HG03108 (cell line): ENCODE data around the gene PLXNA2.

Experiments
- ATAC-seq: cut with Tn5 transposase; IDR thresholded peaks from one replicate; pipeline ENCODE4 v1.9.1; 2021; ENCODE audit warnings: moderate library complexity; ENCODE audit not compliant: unreplicated experiment

PLXNA2 gene

DNA sequence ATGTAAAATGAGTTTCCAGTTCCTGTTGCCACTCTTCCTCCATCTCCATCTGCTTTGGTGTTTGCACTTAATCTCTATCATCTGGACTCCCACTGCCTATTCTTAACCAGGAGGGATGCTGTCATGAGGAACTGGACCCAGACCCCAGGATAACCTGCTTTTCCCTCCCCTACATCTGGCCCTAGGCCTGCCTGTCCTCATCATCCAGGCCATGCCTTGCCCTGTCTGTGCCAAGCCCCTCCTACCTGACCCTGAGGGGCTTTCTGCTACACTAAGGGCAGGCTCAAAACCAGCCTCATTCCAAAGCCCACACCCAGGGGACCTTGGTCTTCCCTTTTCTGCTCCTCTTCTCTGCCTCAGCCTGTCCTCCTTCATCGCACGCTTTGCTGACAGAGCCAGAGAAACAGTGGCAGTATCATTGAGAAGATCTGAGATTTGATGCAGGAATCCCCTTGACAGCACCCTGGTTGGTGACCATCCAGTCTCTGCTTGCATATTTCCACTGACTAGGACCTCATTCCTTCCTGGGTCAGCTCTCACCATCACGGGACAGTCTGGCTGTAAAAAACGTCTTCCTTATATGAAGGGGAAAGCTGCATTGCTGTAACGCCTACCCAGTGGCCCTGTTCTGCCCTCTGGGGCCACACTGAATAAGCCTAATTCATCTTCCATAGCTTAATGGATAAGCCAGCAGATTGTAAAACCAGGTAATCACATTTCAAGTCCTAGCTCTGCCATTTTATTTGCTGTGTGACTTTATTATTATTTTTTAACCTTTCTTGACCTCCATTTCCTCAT lies 38.8 kb downstream of the PLXNA2 start:
- no peak for ATAC-seq

DNA sequence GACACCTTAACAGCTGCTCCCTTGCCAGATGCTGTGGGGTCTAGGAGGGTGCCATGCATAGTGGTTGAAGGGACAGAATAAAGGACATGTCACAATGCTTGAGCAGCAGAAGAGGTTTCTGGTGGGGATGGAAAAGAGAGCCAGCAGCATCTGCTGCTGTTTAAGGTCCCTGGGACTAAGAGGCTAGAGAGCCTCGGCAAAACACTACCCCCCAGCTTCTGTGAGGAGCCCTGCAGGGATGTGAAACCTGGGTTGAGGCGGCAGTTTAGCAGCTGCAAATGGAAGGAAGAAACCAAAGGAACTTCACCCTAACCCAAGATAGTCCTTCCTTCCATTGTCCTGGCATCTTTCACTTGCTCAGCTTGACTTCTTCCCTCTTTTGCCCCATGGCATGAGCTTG lies 39.4 kb downstream of the PLXNA2 start:
- ATAC-seq: no peak

DNA sequence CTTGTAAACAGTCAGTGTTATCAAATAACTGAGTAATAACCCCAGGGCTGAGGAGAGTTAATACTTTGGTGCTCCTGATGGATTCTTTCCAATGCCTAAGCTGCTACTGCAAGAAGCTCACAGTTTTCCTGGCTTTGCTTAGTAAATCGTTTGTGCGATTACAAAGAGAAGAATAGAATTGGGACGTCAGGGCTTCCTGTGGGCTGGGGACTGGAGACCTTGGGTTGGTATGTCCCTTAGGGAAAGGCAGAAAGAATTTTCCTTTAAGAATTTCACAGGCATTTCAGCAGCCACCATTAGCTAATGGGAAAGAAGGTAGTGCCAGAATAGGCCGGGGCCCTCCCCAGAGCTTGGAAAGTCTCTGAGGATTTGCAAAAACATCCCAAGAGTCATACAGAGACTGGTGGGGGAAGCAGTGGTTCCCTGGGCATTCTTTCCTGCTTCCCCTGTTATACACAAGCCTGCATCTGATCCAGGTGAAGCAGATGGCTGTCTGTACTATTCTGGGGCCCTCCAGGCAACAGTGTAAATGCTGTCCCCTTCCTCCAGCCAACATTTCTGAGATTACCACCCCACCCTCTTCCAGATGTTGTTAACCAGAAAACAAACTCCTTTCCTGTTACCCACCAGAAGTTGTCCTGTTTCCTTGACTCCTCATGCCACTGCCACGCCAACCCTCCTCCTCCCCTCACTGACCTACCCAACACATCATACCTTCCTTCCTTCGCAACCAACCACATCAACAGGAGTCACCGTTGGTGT lies 40.2 kb downstream of the PLXNA2 start:
- no peak for ATAC-seq

DNA sequence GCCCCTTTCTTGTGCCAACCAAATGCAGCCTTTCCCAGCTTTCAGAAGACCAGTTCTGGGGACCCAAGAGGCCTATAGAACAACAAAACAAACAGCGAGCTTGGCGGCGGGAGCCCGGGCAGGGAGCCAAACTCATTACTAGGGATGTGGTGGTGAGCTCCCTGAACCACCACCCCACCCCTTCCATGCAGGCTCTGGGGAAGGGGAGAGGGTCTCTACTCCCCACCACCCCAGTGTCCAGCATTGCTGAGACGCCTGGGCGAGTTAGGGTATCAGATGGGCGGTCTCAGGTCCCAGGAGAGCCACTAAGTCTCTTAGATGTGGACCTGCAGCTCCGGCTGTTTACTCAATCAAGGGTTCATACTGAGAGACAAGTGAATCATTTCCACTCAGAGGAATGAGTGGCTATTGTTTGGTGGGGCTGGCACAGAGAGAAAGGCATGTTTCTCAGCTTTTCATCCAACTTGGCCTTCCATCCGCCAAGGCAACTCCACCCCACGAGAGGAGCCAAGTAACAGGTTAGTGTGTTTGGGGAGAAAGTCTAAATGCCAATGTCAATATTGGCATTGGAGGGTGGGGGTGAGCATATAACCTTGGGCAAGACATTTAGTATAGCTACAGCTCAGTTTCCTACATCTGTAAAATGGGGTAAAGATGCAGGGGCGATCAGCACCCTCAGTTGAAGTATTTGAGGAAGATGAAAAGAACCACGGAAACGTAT lies 40.9 kb downstream of the PLXNA2 start:
- no peak for ATAC-seq

- no peak for ATAC-seq
Measured at GRCh38 chr1:208202333-208202995, 41.7 kb downstream of the PLXNA2 start.

GRCh38 chr1:208201229-208201628 lies 43.0 kb downstream of the PLXNA2 start:
- ATAC-seq: no peak

- no peak for ATAC-seq
Measured at GRCh38 chr1:208200116-208200515, 44.1 kb downstream of the PLXNA2 start.

DNA sequence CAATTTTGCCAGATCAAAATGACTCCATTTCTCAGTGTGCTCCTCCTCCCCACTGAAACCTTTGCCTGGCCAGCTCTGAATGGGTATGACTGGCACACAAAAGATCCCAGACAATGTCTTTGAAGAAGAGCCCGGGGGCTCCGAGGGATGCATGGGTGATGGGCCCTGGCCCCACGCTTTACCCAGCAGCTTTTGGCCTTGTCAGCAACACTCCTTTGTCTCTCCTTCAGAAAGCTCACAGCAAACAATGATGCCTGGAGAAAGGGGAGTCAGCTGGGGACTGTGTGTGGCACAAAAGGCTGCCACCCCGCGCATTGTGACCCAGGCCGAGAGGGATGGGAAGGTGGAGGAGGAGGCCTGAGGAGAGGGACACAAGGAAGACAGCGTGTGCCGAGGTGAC lies 45.9 kb downstream of the PLXNA2 start:
- no peak for ATAC-seq

GRCh38 chr1:208194944-208195343 lies 49.2 kb downstream of the PLXNA2 start:
- no peak for ATAC-seq

DNA sequence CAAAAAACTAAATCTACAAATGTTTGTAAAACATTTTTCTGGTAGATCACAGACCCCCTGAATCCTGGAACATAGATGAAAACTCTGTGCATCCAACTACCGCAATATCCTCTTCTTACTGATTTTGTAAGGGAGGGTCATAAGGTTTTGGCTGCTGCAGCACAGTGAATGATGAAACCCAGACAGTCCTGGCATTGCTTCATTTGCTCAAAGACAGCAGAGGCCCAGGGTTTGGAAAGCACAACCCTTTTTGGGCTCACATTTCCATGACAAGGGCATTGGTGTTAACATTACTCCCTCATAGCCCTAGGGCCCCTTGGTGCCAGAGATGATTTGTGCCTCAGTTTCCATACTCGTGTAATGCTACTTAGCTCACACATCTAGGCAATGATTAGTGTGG lies 51.2 kb downstream of the PLXNA2 start:
- no peak for ATAC-seq

DNA sequence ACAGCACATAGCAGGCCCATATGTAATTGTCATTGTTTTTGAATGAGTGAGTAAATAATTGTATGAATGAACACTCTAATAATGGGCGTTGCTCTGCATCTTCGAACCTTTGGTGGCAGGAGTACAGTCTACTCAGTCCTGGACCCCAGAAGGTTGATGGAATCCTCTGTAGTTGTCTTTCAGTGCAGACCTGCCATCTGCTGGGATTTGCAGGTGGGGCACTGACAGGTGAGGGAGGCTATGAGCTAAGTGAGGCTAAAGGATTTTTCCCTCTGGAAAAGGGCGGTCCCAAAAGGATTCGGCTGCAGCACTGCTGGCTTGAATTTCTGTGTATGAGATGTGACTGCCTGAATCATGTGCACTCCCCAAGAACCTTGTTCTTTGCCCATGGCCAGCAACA lies 53.4 kb downstream of the PLXNA2 start:
- no peak for ATAC-seq

GRCh38 chr1:208189716-208190115 lies 54.5 kb downstream of the PLXNA2 start:
- no peak for ATAC-seq

DNA sequence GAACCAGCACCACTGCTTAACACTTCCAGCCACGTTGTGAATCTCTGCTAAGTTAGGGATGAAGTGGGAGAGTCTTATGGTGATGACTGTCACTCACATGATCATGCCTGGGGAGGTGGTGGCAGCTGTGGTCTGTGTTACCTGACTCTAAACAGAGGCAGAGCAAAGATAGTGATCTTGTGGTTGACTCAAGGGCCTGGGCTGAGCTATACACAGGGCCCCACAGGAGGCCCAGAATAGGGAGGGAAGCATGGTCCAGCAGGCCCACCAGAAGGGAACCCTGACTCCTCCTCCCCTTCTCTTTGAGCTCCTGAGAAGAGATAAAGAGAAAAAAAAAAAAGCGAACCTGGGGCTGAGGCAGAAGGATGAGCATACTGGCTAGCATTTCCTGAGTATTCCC lies 55.0 kb downstream of the PLXNA2 start:
- peak; percentile 42 for ATAC-seq

- ATAC-seq: no peak
Measured at GRCh38 chr1:208188607-208189006, 55.6 kb downstream of the PLXNA2 start.

- ATAC-seq: peak; percentile 63
Measured at GRCh38 chr1:208187499-208188041, 56.6 kb downstream of the PLXNA2 start.

DNA sequence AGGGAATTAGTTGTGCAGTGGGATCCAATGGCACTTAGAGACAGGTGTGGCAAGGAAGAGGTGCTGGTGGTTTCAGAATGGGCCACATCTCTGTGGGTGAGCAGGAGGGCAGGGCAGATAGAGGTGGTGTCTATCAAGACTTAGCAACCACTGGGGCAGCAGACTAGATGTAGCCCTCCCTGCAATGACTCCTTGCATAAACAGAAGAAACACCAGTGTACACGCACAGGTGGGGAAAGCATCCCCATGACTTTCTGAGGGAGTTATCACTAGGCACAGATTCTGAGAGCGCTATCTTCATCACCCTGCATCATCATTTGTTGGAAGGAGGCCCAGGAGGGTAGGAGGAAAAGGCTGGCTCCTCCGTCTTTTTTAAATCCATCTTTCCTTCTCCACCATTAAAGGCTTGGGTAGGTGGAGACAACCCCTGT lies 58.4 kb downstream of the PLXNA2 start:
- no peak for ATAC-seq

GRCh38 chr1:208184966-208185654 lies 59.1 kb downstream of the PLXNA2 start:
- ATAC-seq: no peak

DNA sequence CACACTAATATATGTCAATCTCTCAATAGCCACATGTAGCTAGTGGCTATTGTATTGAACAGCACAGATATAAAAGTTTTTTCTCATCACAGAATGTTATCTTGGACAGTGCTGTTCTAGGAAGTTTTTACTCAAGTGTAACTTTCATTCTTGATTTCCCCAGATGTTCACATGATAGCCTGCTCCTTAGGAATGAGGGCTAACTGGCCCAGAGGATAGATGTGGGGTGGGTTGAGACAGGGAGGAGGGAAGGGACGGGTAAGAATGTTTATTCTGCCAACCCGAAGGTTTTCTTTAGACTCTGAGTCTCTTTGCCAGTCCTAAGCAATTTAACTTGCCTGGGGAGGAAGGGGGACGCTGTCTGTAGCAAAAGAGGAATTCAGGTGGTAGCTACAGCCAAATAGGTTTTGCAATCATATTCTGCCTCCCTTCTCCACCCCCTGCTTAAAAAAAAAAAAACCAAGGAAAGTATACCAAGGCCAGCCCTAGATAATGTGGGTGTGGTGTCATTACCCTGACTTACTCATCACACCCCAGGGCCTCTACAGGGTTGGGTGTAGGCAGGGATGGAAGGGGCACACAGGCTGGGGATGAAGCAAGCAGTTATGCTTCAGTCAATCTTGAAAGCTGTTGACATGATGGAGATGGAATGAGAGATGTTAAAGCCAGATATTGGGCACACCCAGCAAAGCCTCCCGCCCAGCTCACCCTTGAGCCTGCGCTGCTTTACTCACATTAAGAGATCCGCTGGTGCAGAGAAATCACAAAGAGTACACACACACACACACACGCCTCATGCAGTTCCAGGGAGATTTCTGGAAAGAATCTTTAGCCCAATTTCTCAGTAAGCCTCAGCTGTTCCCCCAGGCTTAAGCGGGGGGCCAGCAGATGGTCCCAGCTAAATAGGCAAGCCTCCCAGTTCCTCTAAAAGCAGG lies 59.9 kb downstream of the PLXNA2 start:
- no peak for ATAC-seq
